ENCODE results near the gene RFX5.

DNA sequence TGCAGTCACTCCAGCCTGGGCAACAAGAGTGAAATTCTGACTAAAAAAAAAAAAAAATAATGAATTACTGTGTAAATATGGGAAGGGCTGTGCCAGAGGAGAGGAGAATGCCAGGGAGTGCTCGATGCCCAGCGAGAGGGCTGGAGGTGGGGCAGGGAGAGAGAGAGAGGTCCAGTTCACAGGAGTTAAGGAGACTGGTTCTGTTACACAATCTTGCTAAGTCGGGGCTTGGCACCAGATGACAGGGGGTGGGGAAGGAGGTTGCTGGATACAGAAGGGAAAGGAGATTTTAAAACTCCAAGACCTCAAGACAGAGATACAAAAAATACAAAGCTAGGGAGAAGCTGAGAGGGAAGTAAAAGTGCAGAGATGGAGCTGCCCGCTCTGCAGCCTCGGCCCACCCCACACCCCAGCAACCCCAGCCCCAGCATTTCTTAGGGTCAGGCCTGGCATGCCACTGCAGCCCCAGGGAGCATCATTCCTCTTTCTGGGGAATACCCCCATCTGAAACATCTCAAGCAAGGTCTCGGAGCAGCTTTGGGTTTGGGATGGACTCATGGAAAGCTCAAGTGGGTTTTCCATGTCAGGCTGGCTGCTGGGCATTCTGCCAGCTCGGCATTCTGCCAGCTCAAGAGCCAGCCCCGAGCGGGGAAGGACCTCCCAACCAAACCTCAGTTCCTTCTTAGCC lies 24.5 kb upstream of the RFX5 start:
- TF ChIP-seq POLR2A (IDR thresholded peaks at IDR 0.05; ENCODE audit: low read depth, low read length) (no peak), POLR2AphosphoS5 (IDR thresholded peaks at IDR 0.05; ENCODE audit: low read depth, low read length) (no peak)
